K562 (cell line): ENCODE results near the gene IL13. TPM values are rescaled to one million over a fixed set of nuclear protein-coding genes. Genes with fewer than 3 reads are reported as not detected.

Source experiments
- ATAC-seq: fragments of 200-7000 bp; cut with Tn5 transposase; 3 replicates; pipeline ENCODE4 v1.9.1; 2020; ENCODE audit warnings: moderate library complexity
- BruUV-seq: library from RNA; stranded (reverse); fragments of 400-500 nt; replicated peaks from 2 replicates; lab custom pipeline; 2021; lab: Mats Ljungman, UMichigan
- CTCF ChIA-PET: fragments of 300-600 bp; formaldehyde crosslinking; extraction: SDS; loops from one replicate; lab custom pipeline; 2021; ENCODE audit warnings: low intra/inter-chr PET ratio; lab: Yijun Ruan, JAX
- POLR2A ChIA-PET: fragments of 300-600, 350-650 bp; sonication (Branson Sonifier 250); formaldehyde crosslinking; extraction: SDS; loops from one replicate; lab custom pipeline; 2021; ENCODE audit warnings: antibody characterized with exemption, inconsistent platforms; lab: Yijun Ruan, JAX
- DNase-seq, 4 experiments: peaks; one replicate each; pipeline versions ENCODE4 v3.0.0 to v3.0.0-alpha.2; 2011 to 2018; ENCODE audit warnings: low spot score in 3 of 4, mixed read lengths in 3 of 4; ENCODE audit errors: extremely low read depth in 1 of 4
- FAIRE-seq: peaks from 2 replicates; lab custom pipeline; 2011; peaks lifted over from hg19 to GRCh38; lab: Jason Lieb, UNC
- H2AFZ ChIP-seq: 2 replicates; pipeline ENCODE4 v1.6.0; 2011; ENCODE audit warnings: low read depth, low read length, control low read depth, inconsistent platforms
- H3K27ac ChIP-seq: fragments of 200-600 bp; 3 replicates; pipeline ENCODE4 v1.8.0; 2011; ENCODE audit warnings: low read depth, mild to moderate bottlenecking, control low read depth, inconsistent platforms, low read length, moderate library complexity, mixed read lengths; ENCODE audit errors: extremely low read depth
- H3K27me3 ChIP-seq, 2 experiments: fragments of 300-600 bp in 1 of 2; 2 replicates in 1 of 2; 3 replicates in 1 of 2; pipeline versions ENCODE4 v1.6.0 to v1.8.0; 2011; ENCODE audit warnings: inconsistent platforms in 2 of 2, low read length in 2 of 2, mild to moderate bottlenecking in 1 of 2, mixed read lengths in 1 of 2, moderate library complexity in 1 of 2; ENCODE audit not compliant: control insufficient read depth in 2 of 2, insufficient read depth in 2 of 2
- H3K36me3 ChIP-seq: fragments of 300-600 bp; 3 replicates; pipeline ENCODE4 v1.8.0; 2011; ENCODE audit warnings: mild to moderate bottlenecking, low read length, inconsistent platforms; ENCODE audit not compliant: control insufficient read depth, insufficient read depth
- H3K4me1 ChIP-seq, 2 experiments: fragments of 200-600 bp in 1 of 2; replicated peaks in 1 of 2; 2 replicates in 1 of 2; 3 replicates in 1 of 2; pipeline versions ENCODE4 v1.5.1 to v1.8.0; 2011; ENCODE audit warnings: inconsistent platforms in 2 of 2, low read length in 2 of 2, mild to moderate bottlenecking in 1 of 2, mixed read lengths in 1 of 2, moderate library complexity in 1 of 2; ENCODE audit not compliant: control insufficient read depth in 2 of 2, insufficient read depth in 2 of 2
- H3K4me2 ChIP-seq: 2 replicates; pipeline ENCODE4 v1.6.1; 2011; ENCODE audit warnings: low read length, control low read depth, inconsistent platforms, mixed read lengths; ENCODE audit not compliant: insufficient read depth
- H3K4me3 ChIP-seq: fragments of 200-600 bp; sonication (generic), shearing (Covaris generic); 2 replicates; pipeline ENCODE4 v1.5.1; 2016; ENCODE audit warnings: control low read depth, inconsistent platforms
- H3K79me2 ChIP-seq: fragments of 200-600 bp; 3 replicates; pipeline ENCODE4 v1.8.0; 2011; ENCODE audit warnings: low read length, inconsistent platforms; ENCODE audit not compliant: control insufficient read depth, insufficient read depth
- H3K9ac ChIP-seq, 2 experiments: 2 replicates each; pipeline versions ENCODE4 v1.6.0 to v1.6.1; 2011; ENCODE audit warnings: low read depth in 2 of 2, low read length in 2 of 2, control low read depth in 1 of 2, inconsistent platforms in 1 of 2, mild to moderate bottlenecking in 1 of 2, mixed read lengths in 1 of 2; ENCODE audit not compliant: insufficient read depth in 1 of 2
- H3K9me1 ChIP-seq: one replicate; pipeline ENCODE4 v1.6.0; 2011; ENCODE audit warnings: inconsistent platforms, mild to moderate bottlenecking, low read length, moderate library complexity; ENCODE audit not compliant: control insufficient read depth, insufficient read depth
- H3K9me3 ChIP-seq: replicated peaks from 2 replicates; pipeline ENCODE4 v1.5.1; 2011; ENCODE audit warnings: low read depth, low read length, inconsistent platforms; ENCODE audit not compliant: control insufficient read depth, insufficient read depth
- H4K20me1 ChIP-seq: replicated peaks from 2 replicates; pipeline ENCODE4 v1.6.1; 2011; ENCODE audit warnings: low read length, inconsistent platforms, mixed read lengths; ENCODE audit not compliant: control insufficient read depth, insufficient read depth
- HDAC3 ChIP-seq: fragments of 450-650 bp; IDR thresholded peaks from 2 replicates; pipeline ENCODE4 v1.6.1; 2018; ENCODE audit warnings: borderline replicate concordance, mild to moderate bottlenecking, moderate library complexity; ENCODE audit not compliant: partially characterized antibody
- NCOA2 ChIP-seq, 2 experiments: fragments of 450-650 bp; IDR thresholded peaks; 2 replicates each; pipeline ENCODE4 v1.6.1; 2018; ENCODE audit warnings: mild to moderate bottlenecking in 2 of 2, moderate library complexity in 1 of 2; ENCODE audit not compliant: partially characterized antibody in 2 of 2
- POLR2AphosphoS2 ChIP-seq: IDR thresholded peaks from 2 replicates; pipeline ENCODE4 v1.6.1; 2012; ENCODE audit warnings: low read length, improper control_type of control experiment
- SOX6 ChIP-seq: fragments of 450-650 bp; IDR thresholded peaks from 2 replicates; pipeline ENCODE4 v1.6.1; 2014; ENCODE audit warnings: mild to moderate bottlenecking
- TFAP4 ChIP-seq: sonication (generic); formaldehyde crosslinking; IDR thresholded peaks from 2 replicates; pipeline ENCODE4 v1.8.0; 2022; ENCODE audit warnings: missing genetic modification reagents, mild to moderate bottlenecking, moderate library complexity, borderline replicate concordance
- ZNF280B ChIP-seq: fragments of 250-450 bp; sonication (Bioruptor Pico); IDR thresholded peaks from 2 replicates; pipeline ENCODE4 v1.5.1; 2021; ENCODE audit warnings: mild to moderate bottlenecking
- ZNF311 ChIP-seq: fragments of 250-450 bp; sonication (Bioruptor Pico); IDR thresholded peaks from 2 replicates; pipeline ENCODE4 v1.4.0; 2020; ENCODE audit warnings: mild to moderate bottlenecking, moderate library complexity
- in situ Hi-C: fragments of 300-500 bp; cut with MboI; formaldehyde crosslinking; loops from 4 replicates; pipeline ENCODE4 v1.15.0; 2018; ENCODE audit warnings: inconsistent platforms, mixed read lengths
- intact Hi-C: fragments of 100-400 bp; cut with micrococcal nuclease; formaldehyde crosslinking; loops from 2 replicates; pipeline ENCODE4 v1.14.2; 2022
- polyA plus RNA-seq, 8 experiments: library from polyadenylated mRNA; depleted of rRNA in 4 of 8; stranded (reverse) in 5 of 8; unstranded in 3 of 8; fragments of >200 nt; fragmentation: Nextera tagmentation in 2 of 8; fragmentation: Illumina TruSeq in 1 of 8; extraction: Ambion mirVana in 2 of 8; extraction: Trizol in 1 of 8; gene quantifications; 2 replicates each; pipeline versions ENCODE4 v1.2.1 to v1.2.3, GENCODE V29; 2011 to 2014; ENCODE audit warnings: inconsistent platforms in 1 of 8, missing spikeins in 1 of 8
- total RNA-seq, 7 experiments: library from RNA; depleted of rRNA in 6 of 7; stranded (reverse); fragments of >200 nt in 6 of 7; fragmentation: Illumina TruSeq in 2 of 7; extraction: Trizol in 2 of 7; gene quantifications; 2 replicates each; pipeline versions ENCODE4 v1.2.1 to v1.2.3, GENCODE V29; 2011 to 2021; ENCODE audit warnings: low replicate concordance in 1 of 7
- TF ChIP-seq, protein P1 (sequence below): sonication (generic); formaldehyde crosslinking; IDR thresholded peaks from 2 replicates; pipeline ENCODE4 v1.8.0; 2022; ENCODE audit warnings: mild to moderate bottlenecking, missing genetic modification reagents

The IL13 gene
- total and polyA plus RNA-seq, 9 of the 15 experiments (the other 6 are each of a cell fraction or from before 2014, with no cell fraction given) = not detected

GRCh38 chr5:132641841-132642240, 16.1 kb upstream of the IL13 start (continued):
- TF ChIP-seq, protein P1, sequence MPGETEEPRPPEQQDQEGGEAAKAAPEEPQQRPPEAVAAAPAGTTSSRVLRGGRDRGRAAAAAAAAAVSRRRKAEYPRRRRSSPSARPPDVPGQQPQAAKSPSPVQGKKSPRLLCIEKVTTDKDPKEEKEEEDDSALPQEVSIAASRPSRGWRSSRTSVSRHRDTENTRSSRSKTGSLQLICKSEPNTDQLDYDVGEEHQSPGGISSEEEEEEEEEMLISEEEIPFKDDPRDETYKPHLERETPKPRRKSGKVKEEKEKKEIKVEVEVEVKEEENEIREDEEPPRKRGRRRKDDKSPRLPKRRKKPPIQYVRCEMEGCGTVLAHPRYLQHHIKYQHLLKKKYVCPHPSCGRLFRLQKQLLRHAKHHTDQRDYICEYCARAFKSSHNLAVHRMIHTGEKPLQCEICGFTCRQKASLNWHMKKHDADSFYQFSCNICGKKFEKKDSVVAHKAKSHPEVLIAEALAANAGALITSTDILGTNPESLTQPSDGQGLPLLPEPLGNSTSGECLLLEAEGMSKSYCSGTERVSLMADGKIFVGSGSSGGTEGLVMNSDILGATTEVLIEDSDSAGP (CRISPR knock-in tag) = no peak
- TF ChIP-seq NCOA2 (IDR thresholded peaks at IDR 0.05; ENCODE audit: partially characterized antibody in 2 of 2) (no peak), POLR2AphosphoS2 (no peak), SOX6 (no peak), HDAC3 (no peak), TFAP4 (CRISPR knock-in tag) (no peak)

DNA sequence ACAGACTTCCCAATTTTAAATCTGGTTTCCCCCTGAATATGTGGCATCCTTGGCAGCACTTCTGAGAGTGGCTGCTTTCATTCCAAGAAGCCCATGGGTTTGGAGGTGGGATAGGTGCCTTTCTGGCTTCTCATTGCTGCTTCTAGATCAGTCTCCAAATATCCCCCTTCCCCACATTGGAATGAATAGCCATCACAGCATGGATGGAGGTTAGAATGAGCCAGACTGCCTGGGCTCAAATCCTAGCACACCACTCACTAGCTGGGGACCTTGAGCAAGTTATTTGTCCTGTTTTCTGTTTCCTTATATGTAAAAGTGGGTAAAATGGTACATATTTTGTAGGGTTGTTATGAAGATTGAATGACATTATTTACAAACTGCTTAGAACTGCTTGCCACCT, 13.8 kb upstream of the IL13 start:
- Histone ChIP-seq H3K27ac (no peak overlapping the region), H4K20me1 (no peaks in the 10 kb centered on the region), H3K9ac (no peak overlapping the region)
- POLR2A ChIA-PET = interaction anchor here (1.3 to 2.3 kb wide), 3 partner anchors 11 to 20 kb away, joined by 3 to 8 read pairs (median 5); no protein-coding TSS in a partner anchor
- ATAC-seq = no peak
- DNase-seq = no peak
- TF ChIP-seq POLR2AphosphoS2 (peak; percentile 60; the same call in 1 of the 2 replicates), ZNF311 (no peak), ZNF280B (CRISPR knock-in tag) (no peak)
- TF ChIP-seq, all 486 proteins: peak for 1
- H3K4me3 ChIP-seq = no peak overlapping the region
- H3K9me1 ChIP-seq = no peaks in the 10 kb centered on the region
- peaks cover 40% of the 10 kb centered on the region for H3K36me3 ChIP-seq
- intact Hi-C loops = no loop called here
- H2AFZ ChIP-seq = no peak overlapping the region
- H3K4me1 ChIP-seq = no peaks in the 10 kb centered on the region
- no peaks in the 10 kb centered on the region for H3K79me2 ChIP-seq
- BruUV-seq = no TSS peak
- no peak overlapping the region for H3K4me2 ChIP-seq
- in situ Hi-C loops = no loop called here
- CTCF ChIA-PET = no interaction called here
- no peaks in the 10 kb centered on the region for H3K27me3 ChIP-seq
- H3K9me3 ChIP-seq = peaks cover 9% of the 10 kb centered on the region
- FAIRE-seq = no peak
